HG02623 (cell line): ENCODE results near the gene ATP5F1B.
"Not testable (repeated sequence)": the region's sequence is repeated elsewhere in the genome, so short reads cannot be mapped to it uniquely, and the experiment has no call there.

Experiments used
- ATAC-seq: cut with Tn5 transposase; IDR thresholded peaks from one replicate; pipeline ENCODE4 v1.9.1; 2021; ENCODE audit warnings: moderate library complexity; ENCODE audit not compliant: unreplicated experiment

Gene ATP5F1B

DNA sequence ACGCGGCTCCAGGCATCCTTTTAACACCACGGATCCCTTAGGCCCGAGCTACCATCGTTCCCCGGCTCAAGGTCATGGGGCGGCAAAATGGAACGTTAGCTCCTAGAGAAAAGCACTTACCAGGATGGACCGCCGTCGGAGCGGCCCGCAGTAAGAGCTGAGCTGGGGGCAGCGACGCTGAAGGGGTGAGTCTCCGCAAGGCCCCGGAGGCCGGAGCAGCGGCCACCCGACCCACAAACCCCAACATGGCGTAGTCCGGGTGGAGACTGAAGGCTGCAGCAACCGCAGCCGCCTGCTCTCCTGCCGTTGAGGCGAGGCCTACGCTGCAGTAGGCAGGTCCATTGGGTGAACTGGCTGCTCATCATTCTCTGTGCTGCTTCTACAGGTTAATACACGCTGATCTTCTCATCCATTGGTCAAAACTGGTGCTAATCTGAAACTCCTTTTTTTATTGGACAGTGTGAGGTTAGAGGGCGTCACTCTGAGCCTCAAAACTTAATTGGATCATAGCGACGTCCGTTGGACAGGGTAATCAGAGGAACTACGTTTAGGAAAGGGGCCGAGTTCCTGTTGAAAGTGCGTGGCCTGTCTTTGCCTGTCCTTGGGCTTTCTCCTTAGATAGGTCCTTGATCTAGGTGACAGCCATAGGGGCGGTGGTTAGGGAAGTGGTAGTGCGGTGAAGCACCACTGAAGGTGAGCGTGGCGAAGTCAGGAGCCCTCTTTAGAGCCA lies at the start of gene ATP5F1B:
Gene ATP5F1B (minus strand): TSS at position 268 of the 730 bp plus-strand sequence. CDS start 21 bp downstream, at position 247.
- peak; percentile 99 for ATAC-seq

DNA sequence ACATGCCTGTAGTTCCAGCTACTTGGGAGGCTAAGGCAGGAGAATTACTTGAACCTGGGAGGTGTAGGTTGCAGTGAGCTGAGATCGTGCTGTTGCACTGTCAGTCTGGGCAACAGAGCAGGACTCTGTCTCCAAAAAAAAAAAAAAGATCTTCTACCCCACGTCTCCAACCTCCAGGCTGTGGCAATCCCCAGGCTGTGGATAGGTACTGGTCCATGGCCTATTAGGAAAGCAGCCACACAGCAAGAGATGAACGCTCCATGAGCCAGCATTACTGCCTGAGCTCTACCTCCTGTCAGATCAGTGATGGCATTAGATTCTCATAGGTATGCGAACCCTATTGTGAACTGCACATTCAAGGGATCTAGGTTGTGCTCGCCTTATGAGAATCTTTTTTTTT lies 48.4 kb upstream of the ATP5F1B start:
- no peak for ATAC-seq

DNA sequence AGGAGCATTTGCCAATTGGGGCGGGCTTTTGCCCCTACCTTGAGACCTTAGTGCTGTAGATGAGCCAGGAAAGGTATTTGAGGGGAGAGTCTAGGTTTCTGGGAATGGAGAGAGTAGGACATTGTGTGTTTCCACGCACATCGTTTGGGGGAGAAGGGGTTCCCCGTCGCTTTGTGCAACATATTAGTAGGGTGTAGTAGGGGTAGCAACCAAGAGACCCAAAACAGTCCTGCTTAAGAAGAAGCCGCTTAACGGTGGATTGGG lies 43.0 kb upstream of the ATP5F1B start:
- ATAC-seq: no peak

DNA sequence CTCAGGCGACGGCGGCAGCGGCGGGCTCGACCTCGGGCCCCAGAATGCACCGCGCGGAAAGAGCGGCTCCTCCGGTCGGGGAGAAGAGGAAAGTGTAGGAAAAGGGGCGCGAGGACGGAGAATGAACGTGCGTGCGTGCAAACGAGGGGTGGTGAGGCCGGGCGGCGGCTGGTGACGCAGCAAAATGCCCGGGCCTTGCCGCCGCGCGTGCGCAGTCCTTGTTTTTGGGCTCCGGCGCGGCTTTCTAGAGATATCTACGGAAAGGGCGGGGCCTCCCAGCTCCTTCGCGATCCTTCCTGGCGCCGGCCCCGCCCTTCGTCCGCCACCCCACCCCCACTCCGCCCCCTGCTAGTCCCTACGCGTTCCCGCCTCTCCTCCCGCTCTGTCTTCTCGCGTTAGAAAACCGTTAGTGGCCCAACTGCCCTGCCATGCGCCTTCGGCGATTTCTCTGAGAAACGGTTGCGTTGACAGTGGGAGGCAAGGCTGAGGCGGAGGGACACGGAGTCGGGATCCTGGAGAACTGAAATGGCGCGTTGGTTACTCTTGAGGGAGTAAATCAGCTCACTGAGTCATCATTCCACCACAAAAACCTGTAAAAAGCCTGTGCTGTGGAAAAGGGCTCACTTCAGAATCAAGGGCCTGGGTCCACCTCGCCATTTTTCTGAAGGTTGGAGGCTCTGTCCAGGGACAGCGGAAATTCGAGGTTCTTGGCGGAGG lies 42.5 kb upstream of the ATP5F1B start, which contains the start of gene PTGES3:
Gene PTGES3 (minus strand): TSS at position 156 of the 717 bp plus-strand sequence. CDS start 285 bp downstream, outside the sequence.
- ATAC-seq: peak; percentile 57

DNA sequence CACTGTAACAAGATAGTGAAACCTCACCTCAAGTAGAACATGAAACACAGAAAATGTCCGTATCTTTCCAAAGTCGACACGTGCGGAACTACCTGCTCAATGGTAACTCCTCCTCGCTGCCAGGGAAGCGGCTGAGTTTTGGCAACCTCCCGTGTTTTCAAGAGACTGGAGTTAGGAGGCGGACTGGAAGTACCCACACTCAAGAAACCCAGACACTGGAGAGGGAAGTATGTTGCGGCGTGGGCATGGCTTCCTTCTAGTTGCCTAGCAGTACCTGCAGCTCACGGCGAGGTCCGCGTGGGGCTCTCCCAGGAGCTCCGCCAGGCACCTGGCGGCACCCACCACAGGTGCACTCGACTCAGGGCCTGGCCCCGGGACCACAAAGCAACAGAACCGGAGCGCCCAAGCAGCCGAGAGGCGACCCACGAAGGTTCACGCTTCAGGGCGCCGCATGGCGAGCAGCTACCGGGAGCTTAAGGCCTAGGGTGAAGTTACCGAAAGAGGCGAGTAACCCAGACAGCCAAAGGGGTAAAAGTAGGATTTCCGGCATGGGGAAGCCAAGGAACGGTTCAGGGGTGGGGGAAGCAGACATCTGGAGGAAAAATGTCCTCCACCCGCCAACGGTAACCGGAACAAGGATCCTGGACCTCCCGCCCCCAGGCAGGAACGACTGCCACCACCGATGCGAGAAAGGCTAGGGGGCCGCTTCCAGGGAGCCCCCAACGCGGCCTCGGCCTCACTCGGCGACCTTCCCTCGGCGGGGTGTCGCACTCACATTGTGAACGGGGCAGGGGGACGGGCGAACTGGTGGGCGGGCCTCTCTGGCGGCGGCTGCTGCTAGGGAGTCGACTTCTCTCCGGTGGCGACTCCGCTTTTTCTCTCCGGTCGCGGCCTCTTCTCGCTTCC lies 41.7 kb upstream of the ATP5F1B start:
- peak; percentile 16 for ATAC-seq

DNA sequence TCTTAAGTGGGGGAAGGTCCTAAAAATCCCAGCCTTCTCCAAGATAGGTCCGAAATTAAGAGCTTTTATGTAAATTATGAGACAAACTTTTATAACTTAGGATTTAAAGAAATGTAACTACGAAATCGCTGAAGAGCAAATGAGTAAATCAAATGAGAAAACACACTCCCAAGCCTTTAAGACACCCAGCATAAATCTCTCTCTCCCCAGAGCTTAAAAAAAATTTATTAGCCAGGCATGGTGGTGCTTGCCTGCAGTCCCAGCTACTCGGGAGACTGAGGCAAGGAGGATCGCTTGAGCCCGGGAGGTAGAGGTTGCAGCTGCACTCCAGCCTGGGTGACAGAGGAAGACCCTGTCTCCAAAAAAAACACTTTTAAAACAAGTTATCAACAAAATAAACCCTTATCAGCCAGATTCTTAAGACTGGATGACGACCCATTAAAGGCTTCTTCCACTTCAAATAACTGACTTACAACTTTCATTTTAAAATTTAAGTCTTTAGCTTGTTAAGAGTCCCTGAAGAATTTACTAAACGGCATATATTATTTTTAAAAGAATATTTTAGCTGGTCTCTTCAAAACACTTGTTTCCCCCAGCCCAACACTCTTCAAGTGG lies 39.1 kb upstream of the ATP5F1B start:
- no peak for ATAC-seq

DNA sequence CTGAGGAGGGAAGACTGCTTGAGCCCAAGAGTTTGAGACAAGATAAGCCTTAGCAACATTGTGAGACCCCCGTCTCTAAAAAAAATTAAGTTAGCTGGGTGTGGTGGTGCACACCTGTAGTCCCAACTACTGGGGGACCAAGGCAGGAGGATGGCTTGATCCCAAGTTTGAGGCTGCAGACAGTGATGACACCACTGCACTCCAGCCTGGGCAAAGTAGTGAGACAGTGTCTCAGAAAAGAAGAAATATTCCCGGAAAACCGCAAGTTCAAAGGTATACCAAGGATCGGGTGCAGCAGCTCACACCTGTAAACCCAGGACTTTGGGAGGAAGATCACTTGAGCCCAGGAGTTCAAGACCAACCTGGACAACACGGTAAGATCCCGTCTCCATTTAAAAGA lies 36.5 kb upstream of the ATP5F1B start:
- ATAC-seq: no peak

DNA sequence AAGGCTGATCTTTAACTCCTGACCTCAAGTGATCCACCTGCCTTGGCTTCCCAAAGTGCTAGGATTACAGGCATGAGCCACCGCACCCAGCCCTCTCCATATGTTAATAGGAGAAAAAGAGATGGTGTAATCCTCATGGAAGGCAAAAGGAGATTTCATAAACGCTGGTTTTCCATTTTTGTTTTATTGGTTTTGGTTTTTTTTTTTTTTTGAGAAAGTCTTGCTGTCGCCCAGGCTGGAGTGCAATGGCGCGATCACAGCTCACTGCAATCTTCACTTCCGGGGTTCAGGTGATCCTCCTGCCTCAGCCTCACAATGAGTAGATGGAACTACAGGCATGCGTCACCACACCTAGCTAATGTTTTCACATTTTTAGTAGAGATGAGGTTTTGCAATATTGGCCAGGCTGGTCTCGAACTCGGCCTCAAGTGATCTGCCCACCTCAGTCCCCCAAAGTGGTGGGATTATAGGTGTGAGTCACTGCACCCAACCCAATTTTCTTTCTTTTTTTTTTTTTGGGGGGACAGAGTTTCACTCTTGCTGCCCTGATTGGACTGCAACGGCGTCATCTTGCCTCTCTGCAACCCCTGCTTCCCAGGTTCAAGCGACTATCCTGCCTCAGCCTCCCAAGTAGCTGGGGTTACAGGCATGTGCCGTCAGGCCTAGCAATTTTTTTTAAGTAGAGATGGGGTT lies 34.2 kb upstream of the ATP5F1B start:
- ATAC-seq: no peak

DNA sequence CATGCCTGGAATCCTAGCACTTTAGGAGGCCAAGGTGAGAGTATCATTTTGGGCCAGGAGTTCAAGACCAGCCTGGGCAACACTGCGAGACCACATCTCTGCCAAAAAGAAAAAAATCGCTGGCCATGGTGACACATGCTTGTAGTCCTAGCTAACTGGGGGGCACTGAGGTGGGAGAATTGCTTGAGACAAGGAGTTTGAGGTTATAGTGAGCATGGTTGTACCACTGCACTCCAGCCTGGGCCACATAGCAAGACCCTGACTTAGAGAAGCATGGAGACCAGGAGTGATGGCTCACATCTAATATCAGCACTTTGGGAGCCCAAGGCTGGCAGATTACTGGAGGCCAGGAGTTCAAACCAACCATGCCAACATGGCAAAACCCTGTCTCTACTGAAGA lies 33.1 kb upstream of the ATP5F1B start:
- ATAC-seq: no peak

DNA sequence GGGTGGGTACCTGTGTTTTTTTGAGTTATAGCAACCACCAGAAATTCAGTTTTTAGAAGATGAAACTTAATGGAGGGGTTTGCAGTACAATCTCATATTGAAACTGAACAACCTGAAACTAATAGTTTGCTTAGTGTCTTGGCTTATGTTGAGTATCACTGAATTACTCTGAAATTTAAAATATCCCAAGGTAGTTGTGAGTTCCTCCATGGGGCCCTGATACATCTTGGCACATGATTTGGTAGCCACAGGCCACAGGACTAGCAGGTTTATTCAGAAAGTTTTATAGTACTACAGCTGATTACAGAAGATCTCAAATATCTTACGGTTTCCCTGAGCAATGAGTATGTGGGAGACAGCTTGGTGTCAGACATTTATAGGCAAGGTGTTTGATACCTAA lies 31.9 kb upstream of the ATP5F1B start:
- no peak for ATAC-seq

DNA sequence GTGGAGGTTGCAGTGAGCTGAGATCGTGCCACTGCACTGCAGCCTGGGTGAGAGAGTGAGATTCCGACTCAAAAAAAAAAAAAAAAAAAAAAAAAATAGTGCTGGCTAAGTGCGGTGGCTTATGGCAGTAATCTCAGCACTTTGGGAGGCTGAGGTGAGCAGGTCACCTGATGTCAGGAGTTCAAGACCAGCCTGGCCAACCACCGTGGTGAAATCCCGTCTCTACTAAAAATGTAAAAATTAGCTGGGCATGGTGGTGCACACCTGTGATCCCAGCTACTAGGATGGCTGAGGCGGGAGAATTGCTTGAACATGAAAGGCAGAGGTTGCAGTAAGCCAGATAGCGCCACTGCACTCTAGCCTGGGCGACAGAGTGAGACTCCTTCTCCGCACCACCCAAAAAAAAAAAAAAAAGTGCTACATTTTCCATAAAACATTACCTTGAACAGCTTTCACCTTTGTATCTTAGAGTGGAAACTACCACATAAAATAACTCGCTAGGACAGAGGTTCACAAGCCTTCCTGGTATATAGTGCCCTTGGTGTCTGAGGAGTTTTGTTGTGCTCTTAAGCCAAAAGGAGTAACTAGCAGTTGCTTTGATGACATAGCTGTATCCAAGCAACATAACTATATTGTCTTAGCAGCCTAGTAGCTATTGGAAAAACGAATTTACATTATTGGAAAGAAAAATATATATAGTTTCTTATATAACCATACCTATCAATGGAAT lies 31.2 kb upstream of the ATP5F1B start:
- ATAC-seq: no peak

DNA sequence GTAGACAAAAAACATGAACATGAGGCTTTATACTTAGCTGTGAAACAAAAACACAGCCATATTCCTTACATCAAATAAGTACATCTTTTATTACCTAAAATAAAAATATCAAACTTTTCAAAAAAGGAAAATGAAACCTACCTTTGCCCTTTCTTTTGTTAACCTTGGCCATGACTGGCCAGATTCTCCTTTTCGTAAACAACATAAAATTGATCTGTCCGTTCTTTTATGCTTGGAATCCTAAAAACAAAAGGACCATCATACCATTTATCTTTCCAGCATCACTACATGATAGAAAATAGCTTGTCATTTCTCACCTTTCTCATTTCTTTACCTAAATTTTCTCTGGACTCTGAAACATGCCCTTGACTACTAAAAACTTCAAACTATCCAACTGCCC lies 25.8 kb upstream of the ATP5F1B start:
- no peak for ATAC-seq

DNA sequence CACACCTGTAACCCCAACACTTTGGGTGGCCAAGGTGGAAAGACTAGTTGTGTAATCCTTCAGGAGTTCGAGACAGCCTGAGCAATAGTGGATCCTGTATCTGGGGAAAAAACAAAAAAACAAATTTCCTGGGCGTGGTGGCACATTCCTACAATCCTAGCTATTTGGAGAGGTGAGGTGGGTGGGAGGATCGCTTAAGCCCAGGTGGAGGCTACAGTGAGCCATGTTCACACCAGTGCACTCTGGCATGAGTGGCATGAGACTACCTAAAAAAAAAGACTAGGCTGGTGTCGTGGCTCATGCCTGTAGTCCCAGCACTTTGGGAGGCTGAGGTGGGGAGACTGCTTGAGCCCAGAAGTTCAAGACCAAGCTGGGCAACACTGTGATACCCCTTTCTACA lies 25.1 kb upstream of the ATP5F1B start:
- no peak for ATAC-seq

DNA sequence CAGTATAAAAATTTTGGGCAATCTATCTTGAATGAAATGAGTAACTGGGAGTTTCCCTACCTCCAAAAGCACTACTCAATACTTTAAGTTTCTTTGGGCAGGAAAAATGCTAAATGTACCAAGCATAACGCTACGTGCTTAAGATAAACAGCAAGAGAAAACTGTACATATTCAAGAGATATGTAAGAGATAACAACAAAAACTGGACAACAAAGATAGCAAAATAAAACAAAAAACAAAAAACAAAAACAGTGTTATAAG lies 22.3 kb upstream of the ATP5F1B start:
- ATAC-seq: no peak

DNA sequence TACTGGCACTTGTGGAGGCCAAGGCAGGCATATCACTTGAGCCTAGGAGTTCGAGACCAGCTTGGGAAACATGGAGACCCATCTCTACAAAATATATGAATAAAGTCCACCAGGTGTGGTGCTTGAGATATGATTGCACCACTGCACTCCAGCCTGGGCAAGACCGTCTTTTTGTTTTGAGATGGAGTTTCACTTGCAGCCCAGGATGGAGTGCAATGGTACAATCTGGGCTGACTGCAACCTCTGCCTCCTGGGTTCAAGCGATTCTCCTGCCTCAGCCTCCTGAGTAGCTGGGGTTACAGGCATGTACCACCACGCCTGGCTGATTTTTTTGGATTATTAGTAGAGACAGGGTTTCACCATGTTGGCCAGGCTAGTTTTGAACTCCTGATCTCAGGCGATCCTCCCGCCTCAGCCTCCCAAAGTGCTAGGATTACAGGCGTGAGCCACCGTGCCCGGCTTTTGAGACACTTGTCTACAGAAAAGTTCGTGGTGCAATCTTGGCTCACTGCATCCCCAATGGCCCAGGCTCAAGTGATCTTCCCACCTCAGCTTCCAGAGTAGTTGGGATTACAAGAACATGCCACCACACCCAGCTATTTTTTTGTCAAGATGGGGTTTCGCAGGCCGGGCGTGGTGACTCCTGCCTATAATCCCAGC lies 16.3 kb upstream of the ATP5F1B start:
- no peak for ATAC-seq

DNA sequence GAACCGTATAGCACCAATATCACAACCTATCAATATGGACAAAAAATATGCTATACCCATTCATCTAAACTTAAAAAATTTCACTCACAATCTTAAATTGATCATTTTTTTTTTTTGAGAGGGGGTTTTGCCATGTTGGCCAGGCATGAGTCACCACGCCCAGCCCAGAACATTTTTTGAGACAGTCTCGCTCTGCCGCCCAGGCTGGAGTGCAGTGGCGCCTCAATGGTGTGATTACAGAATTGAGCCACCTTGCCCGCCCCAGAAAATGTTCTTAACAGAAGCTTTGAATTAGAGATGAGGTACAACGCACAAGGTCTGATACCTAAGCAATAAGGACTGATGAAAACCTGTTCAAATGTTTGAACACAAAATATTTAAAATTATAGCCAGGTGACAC lies 15.8 kb upstream of the ATP5F1B start:
- no peak for ATAC-seq

DNA sequence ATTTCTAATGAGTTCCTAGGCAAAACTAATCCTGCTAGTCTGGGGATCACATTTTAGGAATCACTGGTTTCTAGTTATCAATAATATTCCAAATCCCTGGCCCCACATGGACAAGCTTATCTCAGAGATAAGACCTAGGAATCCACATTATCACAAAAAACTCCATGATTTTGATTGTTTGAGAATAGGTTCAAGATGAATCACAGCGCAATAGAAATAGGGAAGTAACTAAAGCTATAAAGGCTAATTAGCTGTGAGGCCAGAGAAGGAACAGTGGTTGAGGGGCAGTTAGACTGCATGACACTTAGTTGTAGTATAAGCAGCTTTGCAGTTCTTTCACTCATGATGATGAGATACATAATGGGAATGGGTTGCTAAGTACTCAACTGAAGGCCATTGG lies 13.1 kb upstream of the ATP5F1B start:
- ATAC-seq: no peak

DNA sequence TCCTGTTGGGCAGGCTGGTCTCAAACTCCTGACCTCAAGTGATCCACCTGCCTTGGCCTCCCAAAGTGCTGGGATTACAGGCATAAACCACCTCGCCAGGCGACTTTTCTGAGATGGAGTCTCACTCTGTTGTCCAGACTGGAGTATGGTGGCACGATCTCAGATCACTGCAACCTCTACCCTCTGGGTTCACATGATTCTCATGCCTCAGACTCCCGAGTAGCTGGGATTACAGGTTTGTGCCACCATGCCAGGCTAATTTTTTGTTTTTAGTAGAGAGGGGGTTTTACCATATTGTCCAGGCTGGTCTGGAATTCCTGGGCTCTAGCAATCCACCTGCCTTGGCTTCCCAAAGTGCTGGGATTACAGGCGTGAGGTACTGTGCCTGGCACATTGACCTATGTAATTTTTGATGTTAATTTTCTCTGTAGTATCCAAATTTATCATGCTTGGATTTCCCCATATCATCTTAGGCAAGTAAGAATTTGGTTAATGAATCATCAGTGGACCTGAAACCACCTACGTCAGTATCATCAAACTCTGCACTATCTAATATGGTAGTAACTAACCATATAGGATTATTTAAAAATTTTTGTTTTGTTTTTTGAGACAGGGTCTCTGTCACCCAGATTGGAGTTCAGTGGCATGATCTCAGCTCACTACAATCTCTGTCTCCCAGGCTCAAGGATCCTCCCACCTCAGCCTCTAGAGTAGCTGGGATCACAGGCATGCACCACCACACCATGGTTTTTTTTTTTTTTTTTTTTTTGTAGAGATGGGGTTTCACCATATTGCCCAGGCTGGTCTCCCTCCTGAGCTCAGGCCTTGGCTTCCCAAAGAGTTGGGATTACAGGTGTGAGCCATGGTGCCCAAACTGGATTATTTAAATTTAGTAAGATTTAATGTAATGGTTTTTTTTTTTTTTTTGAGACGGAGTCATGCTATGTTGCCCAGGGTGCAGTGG lies 11.9 kb upstream of the ATP5F1B start:
- no peak for ATAC-seq

DNA sequence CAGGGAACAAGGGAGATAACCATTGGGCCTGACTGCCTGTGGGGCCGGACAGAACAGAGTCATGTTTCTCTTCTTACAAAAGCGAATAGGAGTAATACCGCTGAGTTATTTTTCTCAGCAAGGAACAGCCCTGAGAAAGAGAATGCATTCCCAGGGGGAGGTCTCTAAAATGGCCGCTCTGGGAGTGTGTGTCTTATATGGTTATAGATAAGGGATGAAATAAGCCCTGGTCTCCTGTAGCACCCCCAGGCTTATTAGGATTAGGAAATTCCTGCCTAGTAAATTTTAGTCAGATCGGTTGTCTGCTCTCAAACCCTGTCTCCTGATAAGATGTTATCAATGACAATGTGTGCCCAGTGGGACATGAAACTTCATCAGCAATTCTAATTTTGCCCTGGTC lies 8.0 kb upstream of the ATP5F1B start:
- not testable (repeated sequence) for ATAC-seq
